NCI-H2227 (cell line): ENCODE measurements around the gene TKT.
A peak's percentile ranks its signal among the peaks of the same experiment; 100 is the strongest.
"Not testable (repeated sequence)": the region's sequence is repeated elsewhere in the genome, so short reads cannot be mapped to it uniquely, and the experiment has no call there.

Experiments used
- DNase-seq: peaks from one replicate; lab custom pipeline; 2025; ENCODE audit not compliant: unreplicated experiment; lab: John Stamatoyannopoulos, UW

The TKT gene

GRCh38 chr3:53255775-53256703 is at the start of gene TKT:
TKT (minus strand) TSS chr3:53256022; CDS start chr3:53255942, 80 bp downstream.
- peak; percentile 82 for DNase-seq

- DNase-seq, result no peak
Observed at GRCh38 chr3:53303957-53304356, 48.1 kb upstream of the TKT start.

GRCh38 chr3:53303549-53303948 is 47.7 kb upstream of the TKT start:
- no peak for DNase-seq

GRCh38 chr3:53300826-53301225 is 45.0 kb upstream of the TKT start:
- no peak for DNase-seq

GRCh38 chr3:53299611-53300023 is 43.8 kb upstream of the TKT start:
- peak; percentile 58 for DNase-seq

- DNase-seq, result no peak
Observed at GRCh38 chr3:53295410-53295809, 39.6 kb upstream of the TKT start.

GRCh38 chr3:53293867-53294266 is 38.0 kb upstream of the TKT start:
- no peak for DNase-seq

- DNase-seq, result no peak
Observed at GRCh38 chr3:53288214-53288613, 32.4 kb upstream of the TKT start.

- DNase-seq, result no peak
Observed at GRCh38 chr3:53287131-53287629, 31.4 kb upstream of the TKT start.

GRCh38 chr3:53286727-53287126 is 30.9 kb upstream of the TKT start:
- DNase-seq, result no peak

- no peak for DNase-seq
Observed at GRCh38 chr3:53282581-53282980, 26.8 kb upstream of the TKT start.

- no peak for DNase-seq
Observed at GRCh38 chr3:53278667-53279066, 22.8 kb upstream of the TKT start.

GRCh38 chr3:53274938-53275605 is 19.2 kb upstream of the TKT start:
- no peak for DNase-seq

GRCh38 chr3:53273146-53273670 is 17.4 kb upstream of the TKT start:
- DNase-seq, result no peak

GRCh38 chr3:53269888-53270880 is 14.4 kb upstream of the TKT start:
- peak; percentile 78 for DNase-seq

GRCh38 chr3:53269193-53269592 is 13.4 kb upstream of the TKT start:
- not testable (repeated sequence) for DNase-seq

- no peak for DNase-seq
Observed at GRCh38 chr3:53267766-53268165, 11.9 kb upstream of the TKT start.

- no peak for DNase-seq
Observed at GRCh38 chr3:53264718-53265117, 8.9 kb upstream of the TKT start.

GRCh38 chr3:53263907-53264306 is 8.1 kb upstream of the TKT start:
- no peak for DNase-seq

- DNase-seq, result no peak
Observed at GRCh38 chr3:53261712-53262111, 5.9 kb upstream of the TKT start.
